ENCODE data around the gene SMIM41.

Gene SMIM41

DNA sequence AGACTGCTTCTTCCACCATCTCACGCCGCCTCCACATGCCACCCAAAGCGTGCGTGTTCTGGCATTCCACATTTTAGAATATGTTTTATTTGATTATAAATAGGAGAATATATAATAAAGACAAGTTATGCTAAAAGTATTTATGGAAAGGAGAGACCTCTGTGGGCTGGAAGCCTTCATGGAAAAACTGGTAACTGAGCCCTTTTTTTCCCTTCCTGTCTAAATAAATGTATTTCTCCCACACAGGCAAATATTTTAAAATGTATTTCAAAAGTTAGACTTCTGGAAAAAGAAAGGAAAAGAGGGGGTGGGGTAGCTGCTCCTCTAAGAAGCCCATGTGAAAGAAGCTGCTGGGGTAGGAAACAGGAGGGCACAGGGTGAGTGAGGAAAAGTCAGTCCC, 44.3 kb upstream of the SMIM41 start:
- TF ChIP-seq, protein P1, sequence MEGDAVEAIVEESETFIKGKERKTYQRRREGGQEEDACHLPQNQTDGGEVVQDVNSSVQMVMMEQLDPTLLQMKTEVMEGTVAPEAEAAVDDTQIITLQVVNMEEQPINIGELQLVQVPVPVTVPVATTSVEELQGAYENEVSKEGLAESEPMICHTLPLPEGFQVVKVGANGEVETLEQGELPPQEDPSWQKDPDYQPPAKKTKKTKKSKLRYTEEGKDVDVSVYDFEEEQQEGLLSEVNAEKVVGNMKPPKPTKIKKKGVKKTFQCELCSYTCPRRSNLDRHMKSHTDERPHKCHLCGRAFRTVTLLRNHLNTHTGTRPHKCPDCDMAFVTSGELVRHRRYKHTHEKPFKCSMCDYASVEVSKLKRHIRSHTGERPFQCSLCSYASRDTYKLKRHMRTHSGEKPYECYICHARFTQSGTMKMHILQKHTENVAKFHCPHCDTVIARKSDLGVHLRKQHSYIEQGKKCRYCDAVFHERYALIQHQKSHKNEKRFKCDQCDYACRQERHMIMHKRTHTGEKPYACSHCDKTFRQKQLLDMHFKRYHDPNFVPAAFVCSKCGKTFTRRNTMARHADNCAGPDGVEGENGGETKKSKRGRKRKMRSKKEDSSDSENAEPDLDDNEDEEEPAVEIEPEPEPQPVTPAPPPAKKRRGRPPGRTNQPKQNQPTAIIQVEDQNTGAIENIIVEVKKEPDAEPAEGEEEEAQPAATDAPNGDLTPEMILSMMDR (IDR thresholded peaks at IDR 0.05), result no peak
- peaks cover 27% of the 10 kb centered on the region for H3K4me1 ChIP-seq

DNA sequence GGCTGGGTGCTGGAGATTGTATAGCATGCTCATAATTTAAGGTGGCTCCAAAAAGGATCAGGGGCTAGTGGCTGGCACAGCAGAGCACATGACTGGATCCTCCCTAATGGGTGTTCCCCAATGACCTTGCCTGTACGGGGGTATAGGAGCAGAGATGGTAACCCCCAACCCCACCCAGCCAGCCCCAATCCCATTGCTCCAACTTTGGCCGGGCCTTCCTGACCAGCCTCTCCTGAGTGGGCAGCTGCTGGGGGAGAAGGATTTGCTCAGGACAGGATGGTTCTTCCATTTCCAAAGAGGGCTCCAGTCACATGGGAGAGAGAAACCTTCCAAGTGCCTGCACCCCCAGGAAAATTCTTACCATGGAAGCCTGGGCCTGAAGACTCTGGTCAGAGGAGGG, 43.6 kb upstream of the SMIM41 start:
- no peak overlapping the region for H3K4me2 ChIP-seq (ENCODE audit: low read length)
- no peaks in the 10 kb centered on the region for H3K36me3 ChIP-seq (ENCODE audit: control insufficient read depth, insufficient read depth, low read length)
- no peaks in the 10 kb centered on the region for H3K9me3 ChIP-seq (ENCODE audit: control insufficient read depth, low read length)
- TF ChIP-seq, protein P1 (IDR thresholded peaks at IDR 0.05), result no peak
- H3K4me3 ChIP-seq (ENCODE audit: low read depth, low read length), result no peak overlapping the region
- H3K4me1 ChIP-seq, result peaks cover 27% of the 10 kb centered on the region
- no peaks in the 10 kb centered on the region for H3K27me3 ChIP-seq (ENCODE audit: control insufficient read depth, insufficient read depth, low read length)
- H3K9ac ChIP-seq, result peak overlapping the region; percentile 83
- H2AFZ ChIP-seq, result peak overlapping the region; percentile 89
- H3K79me2 ChIP-seq, result peaks cover 2% of the 10 kb centered on the region
- H3K27ac ChIP-seq, result peak overlapping the region; percentile 94

More for the DNA sequence above, 44.3 kb upstream of the SMIM41 start:
- Histone ChIP-seq H3K9me3 (ENCODE audit: control insufficient read depth, low read length) (no peaks in the 10 kb centered on the region), H3K36me3 (ENCODE audit: control insufficient read depth, insufficient read depth, low read length) (no peaks in the 10 kb centered on the region), H3K27me3 (ENCODE audit: control insufficient read depth, insufficient read depth, low read length) (no peaks in the 10 kb centered on the region), H2AFZ (no peak overlapping the region), H3K4me3 (ENCODE audit: low read depth, low read length) (no peak overlapping the region), H3K79me2 (peaks cover 2% of the 10 kb centered on the region), H3K9ac (no peak overlapping the region), H3K4me2 (ENCODE audit: low read length) (no peak overlapping the region), H3K27ac (peak overlapping the region; percentile 94)

DNA sequence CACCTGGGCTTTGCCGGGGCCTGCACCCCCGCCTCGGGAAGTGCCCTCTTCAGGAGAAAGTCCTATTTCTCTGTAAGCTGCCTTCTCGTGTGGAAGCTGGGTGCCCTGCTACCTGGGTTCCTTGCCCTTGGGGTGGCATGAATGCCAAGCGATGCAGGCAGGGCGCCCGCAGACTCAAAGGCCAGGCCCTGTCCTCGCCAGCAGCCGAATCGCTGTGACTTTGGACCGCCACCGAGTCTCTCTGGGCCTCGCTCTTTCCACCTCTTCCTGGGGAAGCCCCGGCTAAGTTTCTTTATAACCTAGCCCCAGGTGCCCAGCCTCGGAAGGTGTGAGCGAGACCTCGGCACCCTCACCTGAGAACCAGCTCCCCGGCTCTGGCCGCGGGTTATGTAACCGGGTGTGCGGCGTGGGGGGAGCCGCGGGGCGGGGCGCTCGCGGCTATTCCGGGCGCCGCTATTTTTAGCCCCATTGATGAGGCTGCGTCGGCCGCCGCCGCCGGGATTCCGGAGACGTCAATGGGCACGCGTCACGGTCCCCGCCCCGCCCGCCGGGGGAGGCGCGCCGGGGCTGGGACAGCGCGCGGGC, 42.8 kb upstream of the SMIM41 start:
- H3K27ac ChIP-seq, result peak overlapping the region; percentile 94
- H2AFZ ChIP-seq, result peak overlapping the region; percentile 89
- peak overlapping the region; percentile 65 for H3K4me2 ChIP-seq (ENCODE audit: low read length)
- H3K9ac ChIP-seq, result peak overlapping the region; percentile 83
- H3K27me3 ChIP-seq (ENCODE audit: control insufficient read depth, insufficient read depth, low read length), result no peaks in the 10 kb centered on the region
- H3K4me3 ChIP-seq (ENCODE audit: low read depth, low read length), result peak overlapping the region; percentile 44
- peaks cover 2% of the 10 kb centered on the region for H3K79me2 ChIP-seq
- H3K4me1 ChIP-seq, result peaks cover 29% of the 10 kb centered on the region
- TF ChIP-seq, protein P1 (IDR thresholded peaks at IDR 0.05), result no peak
- H3K36me3 ChIP-seq (ENCODE audit: control insufficient read depth, insufficient read depth, low read length), result no peaks in the 10 kb centered on the region
- no peaks in the 10 kb centered on the region for H3K9me3 ChIP-seq (ENCODE audit: control insufficient read depth, low read length)

GRCh38 chr12:52037248-52037861, 42.1 kb upstream of the SMIM41 start:
- H3K4me1 ChIP-seq, result peaks cover 24% of the 10 kb centered on the region
- no peaks in the 10 kb centered on the region for H3K36me3 ChIP-seq (ENCODE audit: control insufficient read depth, insufficient read depth, low read length)
- H3K9me3 ChIP-seq (ENCODE audit: control insufficient read depth, low read length), result no peaks in the 10 kb centered on the region
- TF ChIP-seq, protein P1 (IDR thresholded peaks at IDR 0.05), result no peak
- peaks cover 2% of the 10 kb centered on the region for H3K79me2 ChIP-seq
- H3K27ac ChIP-seq, result peak overlapping the region; percentile 74
- H3K4me2 ChIP-seq (ENCODE audit: low read length), result peak overlapping the region; percentile 85
- H2AFZ ChIP-seq, result peak overlapping the region; percentile 82
- peak overlapping the region; percentile 84 for H3K9ac ChIP-seq
- H3K27me3 ChIP-seq (ENCODE audit: control insufficient read depth, insufficient read depth, low read length), result no peaks in the 10 kb centered on the region
- H3K4me3 ChIP-seq (ENCODE audit: low read depth, low read length), result peak overlapping the region; percentile 52

GRCh38 chr12:52038447-52038846, 41.1 kb upstream of the SMIM41 start:
- H3K9ac ChIP-seq, result peak overlapping the region; percentile 17
- H3K4me3 ChIP-seq (ENCODE audit: low read depth, low read length), result peak overlapping the region; percentile 9
- no peak overlapping the region for H2AFZ ChIP-seq
- TF ChIP-seq, protein P1 (IDR thresholded peaks at IDR 0.05), result no peak
- H3K4me2 ChIP-seq (ENCODE audit: low read length), result no peak overlapping the region
- H3K27ac ChIP-seq, result peak overlapping the region; percentile 51
- peaks cover 2% of the 10 kb centered on the region for H3K79me2 ChIP-seq
- H3K4me1 ChIP-seq, result peaks cover 22% of the 10 kb centered on the region
- no peaks in the 10 kb centered on the region for H3K9me3 ChIP-seq (ENCODE audit: control insufficient read depth, low read length)
- H3K36me3 ChIP-seq (ENCODE audit: control insufficient read depth, insufficient read depth, low read length), result no peaks in the 10 kb centered on the region
- no peaks in the 10 kb centered on the region for H3K27me3 ChIP-seq (ENCODE audit: control insufficient read depth, insufficient read depth, low read length)
